A172 (cell line): ENCODE measurements around the gene C1QTNF2. TPM values are rescaled to one million over a fixed set of nuclear protein-coding genes. Genes with fewer than 3 reads are reported as not detected.

Experiments used
- DNase-seq: peaks from one replicate; pipeline ENCODE4 v3.0.0-alpha.2; 2015; ENCODE audit warnings: low spot score
- total RNA-seq: library from RNA; depleted of rRNA; stranded (reverse); fragments of >200 nt; shearing (Covaris generic); gene quantifications from 2 replicates; pipeline ENCODE4 v1.2.3, GENCODE V29; 2014; rRNA removed

Gene C1QTNF2
- 1.5 and 1.6 TPM in 2 replicates for total RNA-seq

- peak; percentile 51 for DNase-seq
These were observed at the start of gene C1QTNF2 for GRCh38 chr5:160369990-160370712. TSS of gene C1QTNF2 (minus strand) at chr5:160370626. CDS start at chr5:160355011, 15,615 bp downstream.

- no peak for DNase-seq
These were observed 49.8 kb upstream of the C1QTNF2 start for GRCh38 chr5:160420331-160420610.

GRCh38 chr5:160419458-160420330 is 49.3 kb upstream of the C1QTNF2 start:
- no peak for DNase-seq

- DNase-seq, result peak; percentile 95
These were observed 48.4 kb upstream of the C1QTNF2 start, which contains the start of gene SLU7 for GRCh38 chr5:160418561-160419457. TSS of gene SLU7 (minus strand) at chr5:160419081. CDS start at chr5:160415294, 3,787 bp downstream.

- peak; percentile 94 for DNase-seq
These were observed 29.3 kb upstream of the C1QTNF2 start, which contains the start of gene FAM200C for GRCh38 chr5:160399402-160400353. TSS of gene FAM200C (minus strand) at chr5:160400054. CDS start at chr5:160395490, 4,564 bp downstream.

- DNase-seq, result peak; percentile 14
These were observed 28.4 kb upstream of the C1QTNF2 start for GRCh38 chr5:160398806-160399205.

- no peak for DNase-seq
These were observed 27.1 kb upstream of the C1QTNF2 start for GRCh38 chr5:160397492-160397891.

- no peak for DNase-seq
These were observed 24.7 kb upstream of the C1QTNF2 start for GRCh38 chr5:160395111-160395510.

- DNase-seq, result peak; percentile 23
These were observed 20.6 kb upstream of the C1QTNF2 start for GRCh38 chr5:160390787-160391696.

GRCh38 chr5:160387445-160387844 is 17.0 kb upstream of the C1QTNF2 start:
- DNase-seq, result no peak

GRCh38 chr5:160385496-160385895 is 15.1 kb upstream of the C1QTNF2 start:
- DNase-seq, result no peak

- no peak for DNase-seq
These were observed 14.3 kb upstream of the C1QTNF2 start for GRCh38 chr5:160384681-160385080.

- DNase-seq, result no peak
These were observed 11.9 kb upstream of the C1QTNF2 start for GRCh38 chr5:160382346-160382745.

- no peak for DNase-seq
These were observed 9.6 kb upstream of the C1QTNF2 start for GRCh38 chr5:160380041-160380440.

- DNase-seq, result no peak
These were observed 9.1 kb upstream of the C1QTNF2 start for GRCh38 chr5:160379511-160379910.

GRCh38 chr5:160378330-160378729 is 7.9 kb upstream of the C1QTNF2 start:
- no peak for DNase-seq

GRCh38 chr5:160377651-160378050 is 7.2 kb upstream of the C1QTNF2 start:
- DNase-seq, result no peak

- DNase-seq, result no peak
These were observed 6.0 kb upstream of the C1QTNF2 start for GRCh38 chr5:160376416-160376815.

GRCh38 chr5:160375701-160376100 is 5.3 kb upstream of the C1QTNF2 start:
- DNase-seq, result no peak

GRCh38 chr5:160375166-160375565 is 4.7 kb upstream of the C1QTNF2 start:
- no peak for DNase-seq
